RPMI7951 (cell line): ENCODE results near the gene FAXDC2. TPM values are rescaled to one million over a fixed set of nuclear protein-coding genes. Genes with fewer than 3 reads are reported as not detected.
"Not testable (repeated sequence)": the region's sequence is repeated elsewhere in the genome, so short reads cannot be mapped to it uniquely, and the experiment has no call there.

Experiments used
- DNase-seq: peaks from one replicate; pipeline ENCODE4 v3.0.0-alpha.2; 2012; ENCODE audit warnings: low read depth
- total RNA-seq: library from RNA; depleted of rRNA; stranded (reverse); fragments of >200 nt; shearing (Covaris generic); gene quantifications from 2 replicates; pipeline ENCODE4 v1.2.3, GENCODE V29; 2014

FAXDC2 gene
- total RNA-seq, 1 experiment from 2014 or later, result 6.4 TPM

DNA sequence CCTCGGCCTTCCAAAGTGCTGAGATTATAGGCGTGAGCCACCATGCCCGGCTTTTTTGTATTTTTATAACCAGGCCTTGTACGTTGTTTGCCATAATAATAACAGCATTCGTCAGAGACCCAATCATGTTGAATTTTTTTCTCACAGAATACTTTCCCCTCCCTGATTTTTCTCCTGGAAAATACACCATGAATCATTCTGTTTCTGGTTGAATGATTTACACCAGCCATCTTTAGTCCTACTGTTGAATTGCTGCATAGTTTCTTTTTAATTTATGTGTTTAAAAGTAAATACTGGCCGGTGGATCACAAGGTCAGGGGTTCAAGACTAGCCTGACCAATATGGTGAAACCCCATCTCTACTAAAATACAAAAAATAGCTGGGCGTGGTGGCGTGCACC, 11.5 kb upstream of the FAXDC2 start:
- no peak for DNase-seq

DNA sequence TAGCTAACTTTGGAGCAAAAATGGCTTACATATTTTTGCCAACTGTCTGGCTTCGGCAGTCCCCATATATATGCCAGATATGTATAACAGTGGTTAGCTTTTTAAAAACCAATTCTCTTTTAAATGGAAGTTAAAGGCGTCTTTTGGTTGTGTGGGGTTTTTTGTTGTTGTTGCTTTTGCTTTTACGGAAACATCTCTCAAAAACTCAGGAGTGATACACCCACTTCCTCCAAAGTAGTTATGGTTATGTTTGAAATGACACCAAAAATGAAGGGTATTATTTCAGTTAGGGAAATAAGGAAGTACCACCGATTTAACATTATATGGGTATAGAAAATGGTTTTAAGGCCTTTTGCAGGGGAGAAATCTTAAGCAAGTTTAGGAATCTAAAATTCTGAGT, 10.4 kb upstream of the FAXDC2 start:
- no peak for DNase-seq

- DNase-seq, result peak; percentile 24
These were observed 9.7 kb upstream of the FAXDC2 start for GRCh38 chr5:154860123-154860522.

GRCh38 chr5:154858972-154859871, 8.8 kb upstream of the FAXDC2 start:
- no peak for DNase-seq

DNA sequence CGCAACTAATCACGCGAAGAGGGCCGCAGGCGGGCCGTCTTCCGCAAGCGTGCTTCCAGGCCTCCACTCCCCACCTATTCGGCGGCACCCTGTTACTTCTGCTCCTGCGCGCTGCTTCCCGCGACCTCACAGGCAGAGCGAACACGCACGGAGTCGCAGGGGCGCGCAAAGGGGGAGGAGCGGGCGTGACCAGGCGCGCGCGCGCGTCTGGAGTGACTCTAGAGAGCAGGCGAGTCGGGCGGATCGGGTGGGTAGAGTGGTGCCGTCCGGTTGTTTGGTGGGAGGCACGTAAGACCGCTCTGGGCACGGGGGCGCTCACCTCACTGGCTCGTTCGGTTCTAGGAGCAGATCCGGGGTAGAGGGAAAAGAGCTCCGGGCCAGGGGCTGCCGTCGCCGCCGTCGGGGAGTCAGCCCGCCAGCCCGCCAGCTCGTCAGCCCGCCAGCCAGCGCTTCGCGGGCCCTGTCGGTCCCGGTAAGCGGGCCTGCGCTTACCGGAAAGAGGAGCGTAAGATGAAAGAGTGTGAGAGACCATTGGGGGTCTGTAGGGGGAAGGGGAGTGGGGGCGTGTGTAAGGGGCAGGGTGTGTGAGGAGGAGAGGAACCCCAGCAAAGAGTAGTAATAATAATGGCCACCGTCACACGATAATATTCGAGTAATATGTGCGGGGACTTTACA, 8.0 kb upstream of the FAXDC2 start, which contains the start of gene CNOT8:
CNOT8 (plus strand) TSS at position 331 of the 675 bp plus-strand sequence. CDS start 4,652 bp downstream, outside the sequence.
- DNase-seq, result peak; percentile 95

GRCh38 chr5:154857530-154858296, 7.3 kb upstream of the FAXDC2 start:
- peak; percentile 95 for DNase-seq

DNA sequence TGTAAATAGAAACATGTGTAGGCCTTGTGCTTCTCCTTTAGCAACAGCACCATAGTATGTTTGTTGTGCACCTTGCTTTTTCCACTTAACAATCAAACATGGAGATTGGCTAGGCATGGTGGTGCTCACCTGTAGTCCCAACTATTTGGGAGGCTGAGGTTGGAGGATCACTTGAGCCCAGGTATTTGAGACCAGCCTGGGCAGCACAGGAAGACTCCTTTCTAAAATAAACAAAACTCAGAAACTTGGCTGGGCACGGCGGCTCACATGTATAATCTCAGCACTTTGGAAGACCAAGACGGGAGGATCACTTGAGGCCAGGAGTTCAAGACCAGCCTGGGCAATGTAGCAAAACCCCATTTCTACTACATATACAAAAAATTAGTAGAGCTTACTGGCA, 948 bp upstream of the FAXDC2 start:
- no peak for DNase-seq

- no peak for DNase-seq
These were observed 607 bp downstream of the FAXDC2 start for GRCh38 chr5:154849791-154850201.

DNA sequence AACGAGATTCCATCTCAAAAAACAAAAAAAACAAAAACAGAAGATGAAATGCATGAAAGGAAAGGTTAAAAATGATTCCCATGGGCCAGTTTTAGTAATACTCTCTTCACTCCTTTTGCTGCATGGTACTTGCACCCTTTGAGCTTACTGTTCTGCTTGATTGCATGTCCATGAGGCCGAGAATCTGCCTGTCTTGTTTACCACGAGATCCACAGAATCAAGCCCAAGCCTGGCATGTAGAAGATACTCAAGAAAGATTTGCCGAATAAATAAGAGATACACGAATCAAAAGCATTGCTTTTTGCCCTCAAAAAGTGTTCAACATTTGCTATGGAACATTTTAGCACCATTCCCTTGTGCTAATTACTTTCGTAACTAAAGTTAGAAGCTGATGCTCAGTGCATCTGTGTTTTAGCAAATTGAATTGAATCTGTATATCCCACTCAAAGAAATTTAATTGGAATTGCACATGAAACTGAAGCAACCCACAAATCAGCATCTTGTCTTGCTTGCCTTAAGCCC, 1.1 kb downstream of the FAXDC2 start:
- DNase-seq, result no peak

DNA sequence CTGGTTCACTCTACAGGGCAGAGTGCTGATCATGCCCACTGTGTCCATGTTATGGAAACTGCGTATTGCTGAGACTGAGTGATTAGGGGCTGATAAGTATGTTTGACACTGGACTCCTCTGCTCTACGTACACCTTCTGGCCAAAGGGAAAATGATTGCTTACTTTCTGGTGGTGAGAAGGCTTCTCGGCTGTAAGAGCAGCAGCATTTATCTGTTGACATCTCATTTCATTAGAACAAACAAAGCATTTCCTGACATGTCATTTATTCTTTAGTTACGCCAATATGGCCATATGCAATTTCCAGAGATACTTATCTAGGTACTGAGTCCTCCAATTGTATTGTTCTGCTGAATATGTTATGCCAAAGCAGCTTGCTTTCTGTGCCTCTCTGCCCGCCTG, 5.6 kb downstream of the FAXDC2 start:
- DNase-seq, result no peak

- DNase-seq, result no peak
These were observed 7.5 kb downstream of the FAXDC2 start for GRCh38 chr5:154842689-154843530.

DNA sequence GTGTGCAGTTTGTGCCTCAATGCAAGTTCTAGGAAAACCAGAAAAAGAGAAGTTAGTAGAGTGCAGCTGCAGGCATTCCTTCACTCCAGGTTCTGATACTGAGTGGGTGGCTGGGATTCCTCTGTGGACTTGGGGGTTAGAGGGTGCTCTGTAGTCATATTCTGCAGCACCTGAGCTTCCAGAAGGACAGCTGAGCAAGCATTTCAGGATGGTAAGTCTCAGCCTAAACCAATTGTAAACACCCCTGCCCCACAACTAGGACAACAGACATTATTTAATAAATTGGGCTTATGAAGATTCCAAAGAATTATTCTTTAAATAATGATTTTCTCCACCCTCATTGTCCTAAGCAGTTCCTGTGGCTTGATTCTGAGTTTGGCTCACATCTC, 9.1 kb downstream of the FAXDC2 start:
- no peak for DNase-seq

- DNase-seq, result no peak
These were observed 9.7 kb downstream of the FAXDC2 start for GRCh38 chr5:154840435-154841272.

DNA sequence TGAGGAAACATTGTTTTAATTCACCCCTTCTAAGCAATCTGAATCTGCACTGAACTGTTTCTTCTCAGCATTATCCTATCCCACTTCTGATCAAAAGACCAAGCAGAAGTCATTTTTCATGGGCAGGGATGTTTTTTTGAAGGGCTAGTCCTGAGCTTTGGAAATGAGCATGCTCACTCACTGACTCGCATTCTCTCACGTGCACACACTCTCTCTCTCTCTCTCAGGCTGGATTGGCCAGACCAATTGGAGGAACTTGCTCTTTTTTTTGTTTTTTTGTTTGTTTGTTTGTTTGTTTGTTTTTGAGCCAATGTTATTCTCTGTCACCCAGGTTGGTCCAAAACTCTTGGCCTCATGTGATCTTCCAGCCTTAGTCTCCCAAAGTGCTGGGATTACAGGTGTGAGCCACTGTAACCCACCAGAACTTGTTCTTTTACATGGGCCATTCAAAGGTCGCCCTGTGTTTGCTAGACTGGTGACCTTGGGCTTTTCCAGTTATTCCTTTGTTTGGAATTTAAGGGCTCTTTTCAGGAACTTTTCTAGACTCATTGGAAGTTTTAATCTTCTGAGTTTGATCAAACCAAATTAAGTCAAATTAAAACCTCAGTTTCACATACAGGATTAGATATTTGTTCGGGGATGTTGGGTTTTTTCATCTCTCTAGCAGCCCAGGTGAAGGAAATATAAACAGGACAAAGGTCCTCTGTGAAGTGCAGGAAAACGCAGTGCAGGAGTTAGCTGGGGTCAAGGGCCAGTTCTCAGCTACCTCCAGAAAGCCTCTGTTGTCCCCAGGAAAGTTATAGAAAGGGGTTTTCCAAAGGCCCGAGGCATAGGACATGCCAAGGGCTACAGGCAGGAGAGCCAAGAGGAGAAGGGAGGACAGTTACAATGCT, 13.1 kb downstream of the FAXDC2 start:
- no peak for DNase-seq

- DNase-seq, result no peak
These were observed 14.2 kb downstream of the FAXDC2 start for GRCh38 chr5:154836225-154836624.

- DNase-seq, result not testable (repeated sequence)
These were observed 14.7 kb downstream of the FAXDC2 start for GRCh38 chr5:154835701-154836052.

- DNase-seq, result no peak
These were observed 16.4 kb downstream of the FAXDC2 start for GRCh38 chr5:154834053-154834452.

- not testable (repeated sequence) for DNase-seq
These were observed 17.6 kb downstream of the FAXDC2 start for GRCh38 chr5:154832804-154833203.

GRCh38 chr5:154831451-154831850, 19.0 kb downstream of the FAXDC2 start:
- DNase-seq, result no peak
